Activated effector memory CD4-positive, alpha-beta T cell treated with Interleukin-2 at 50 U/mL for 16 hours (primary cell): Measurements from ENCODE around the gene TEKTIP1.

Experiments
- DNase-seq: peaks from one replicate; pipeline ENCODE4 v3.0.0-alpha.2; 2020

The TEKTIP1 gene

GRCh38 chr19:3538965-3539755 lies at the start of gene TEKTIP1:
TEKTIP1 (plus strand) TSS chr19:3539174; CDS start chr19:3539178, 4 bp downstream.
- no peak for DNase-seq

DNA sequence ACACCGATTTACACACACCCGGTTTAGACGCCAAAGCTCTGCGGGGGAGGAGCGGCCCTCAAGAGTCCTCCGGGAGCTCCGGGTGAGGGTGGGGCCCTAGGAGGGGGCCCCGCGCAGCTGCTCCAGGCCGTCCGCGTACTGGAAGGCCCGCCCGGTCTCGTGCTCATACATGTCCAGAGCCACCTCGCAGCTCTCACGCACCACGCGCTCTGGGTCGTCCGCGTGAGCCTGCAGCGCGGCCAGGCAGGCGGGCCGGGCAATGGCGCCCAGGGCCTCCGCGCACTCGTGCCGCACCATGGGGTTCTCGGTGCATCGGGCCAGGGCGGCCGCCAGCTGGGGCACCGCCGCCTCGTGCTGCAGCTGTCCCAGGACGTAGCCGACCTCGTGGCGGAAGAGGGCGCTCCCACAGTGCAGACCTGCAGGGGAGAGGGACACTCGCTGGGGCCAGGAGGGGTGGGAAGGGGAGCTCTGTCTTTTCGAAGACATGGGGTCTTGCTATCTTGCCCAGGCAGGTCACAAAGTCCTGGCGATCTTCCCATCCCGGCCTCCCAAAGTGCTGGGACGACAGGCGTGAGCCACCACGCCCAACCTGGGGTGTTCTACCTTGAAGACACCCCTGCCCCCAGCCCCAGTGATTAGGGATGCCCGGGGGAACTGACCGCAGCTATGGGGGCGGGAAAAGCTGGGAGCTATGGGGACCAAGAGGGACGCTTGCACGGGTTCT lies 47.4 kb upstream of the TEKTIP1 start:
- no peak for DNase-seq

GRCh38 chr19:3492131-3492839 lies 46.7 kb upstream of the TEKTIP1 start:
- no peak for DNase-seq

DNA sequence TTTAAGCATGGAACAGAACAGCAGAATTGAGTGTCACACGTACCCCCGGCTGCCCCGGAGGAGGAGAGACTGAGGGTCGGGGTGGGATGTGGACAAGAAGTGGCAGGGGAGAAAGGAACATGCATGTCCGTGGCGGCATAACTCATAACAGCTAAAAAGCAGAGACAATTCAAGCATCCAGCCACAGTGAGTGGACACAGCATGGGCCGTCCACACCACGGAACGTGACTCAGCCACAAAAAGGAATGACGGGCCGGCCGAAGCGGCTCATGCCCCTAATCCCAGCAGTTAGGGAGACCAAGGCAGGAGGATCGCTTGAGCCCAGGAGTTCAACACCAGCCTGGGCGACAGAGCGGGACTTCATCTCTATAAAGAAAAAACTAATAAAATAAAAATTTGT lies 46.1 kb upstream of the TEKTIP1 start:
- DNase-seq = no peak

DNA sequence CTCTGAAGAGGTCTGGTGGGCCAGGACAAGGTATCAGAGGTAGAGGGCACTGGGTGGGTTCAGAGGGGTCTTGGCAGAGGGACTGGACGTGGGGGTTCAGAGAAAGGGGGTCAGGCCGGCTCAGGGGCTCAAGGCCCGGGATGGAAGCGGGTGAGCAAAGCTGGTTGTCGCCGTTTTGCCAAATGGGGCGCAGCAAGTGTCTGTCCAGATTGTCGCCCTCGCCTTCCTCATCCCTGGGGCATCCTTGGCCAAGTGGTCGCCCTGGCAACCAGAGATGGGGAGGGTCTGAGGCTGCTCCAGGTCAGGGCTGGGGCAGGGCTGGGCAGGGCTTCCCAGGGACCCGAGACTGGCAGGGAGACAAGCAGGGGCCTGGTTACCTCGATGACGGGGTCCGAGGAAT lies 45.3 kb upstream of the TEKTIP1 start:
- no peak for DNase-seq

GRCh38 chr19:3494051-3494450 lies 44.9 kb upstream of the TEKTIP1 start:
- no peak for DNase-seq

DNA sequence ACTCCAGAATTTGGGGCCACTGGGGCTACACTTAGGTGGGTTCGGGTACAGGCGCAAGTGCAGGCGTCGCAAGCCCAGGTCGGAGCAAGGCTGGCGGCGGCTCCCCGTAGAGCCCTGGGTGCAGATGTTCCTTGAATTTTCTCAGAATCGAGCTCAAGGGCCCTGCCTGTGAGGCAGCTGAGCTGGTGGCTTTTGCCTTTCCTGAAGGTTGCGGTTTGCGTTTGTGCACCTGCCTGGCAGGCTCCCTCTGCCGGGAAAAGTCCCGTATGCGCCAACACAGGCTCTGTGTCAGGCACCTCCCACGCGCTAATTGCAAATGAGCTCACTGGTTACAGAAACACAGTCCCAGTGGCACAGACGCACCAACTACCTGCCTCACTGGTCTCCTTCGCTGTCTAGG lies 44.4 kb upstream of the TEKTIP1 start:
- DNase-seq = peak; percentile 24

DNA sequence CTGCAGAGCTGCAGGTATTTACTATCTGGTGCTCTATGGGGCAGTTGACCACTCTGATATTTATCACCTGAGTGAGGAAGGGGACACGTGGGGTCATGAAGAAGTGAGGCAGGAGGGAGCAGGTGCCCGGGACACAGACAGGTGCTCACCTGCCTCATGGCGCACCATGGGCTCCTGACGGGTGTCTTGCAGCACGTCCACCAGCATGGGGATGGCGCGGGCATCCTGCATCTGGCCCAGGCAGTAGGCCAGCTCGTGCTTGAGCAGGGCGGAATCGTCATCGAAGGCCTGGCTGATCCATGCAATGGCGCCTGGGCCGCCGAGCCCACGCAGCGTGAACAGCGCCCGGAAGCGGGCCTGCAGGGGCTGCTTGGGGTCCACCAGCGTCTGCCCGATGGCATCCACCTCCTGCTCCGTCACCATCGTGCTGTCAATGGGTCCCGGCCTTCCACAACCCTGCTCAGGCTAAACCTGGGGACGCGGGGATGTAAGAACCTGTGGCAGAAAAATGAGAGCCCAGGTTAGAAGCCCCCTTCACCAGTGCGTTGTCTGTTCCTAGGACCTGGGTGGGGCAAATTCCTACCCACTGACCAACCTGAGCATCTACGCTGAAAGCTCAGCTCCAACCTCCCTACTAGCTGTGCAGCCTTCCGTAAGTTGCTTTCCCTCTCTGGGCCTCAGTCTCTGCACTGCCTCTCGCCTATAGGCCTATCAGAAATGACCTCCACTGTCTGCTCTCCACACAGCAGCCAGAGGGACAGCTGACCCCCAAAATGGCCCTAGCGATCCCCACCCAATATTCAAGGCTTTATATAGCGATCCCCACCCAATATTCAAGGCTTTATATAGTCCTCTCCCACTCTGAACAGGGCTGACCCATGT lies 42.3 kb upstream of the TEKTIP1 start:
- DNase-seq = no peak

DNA sequence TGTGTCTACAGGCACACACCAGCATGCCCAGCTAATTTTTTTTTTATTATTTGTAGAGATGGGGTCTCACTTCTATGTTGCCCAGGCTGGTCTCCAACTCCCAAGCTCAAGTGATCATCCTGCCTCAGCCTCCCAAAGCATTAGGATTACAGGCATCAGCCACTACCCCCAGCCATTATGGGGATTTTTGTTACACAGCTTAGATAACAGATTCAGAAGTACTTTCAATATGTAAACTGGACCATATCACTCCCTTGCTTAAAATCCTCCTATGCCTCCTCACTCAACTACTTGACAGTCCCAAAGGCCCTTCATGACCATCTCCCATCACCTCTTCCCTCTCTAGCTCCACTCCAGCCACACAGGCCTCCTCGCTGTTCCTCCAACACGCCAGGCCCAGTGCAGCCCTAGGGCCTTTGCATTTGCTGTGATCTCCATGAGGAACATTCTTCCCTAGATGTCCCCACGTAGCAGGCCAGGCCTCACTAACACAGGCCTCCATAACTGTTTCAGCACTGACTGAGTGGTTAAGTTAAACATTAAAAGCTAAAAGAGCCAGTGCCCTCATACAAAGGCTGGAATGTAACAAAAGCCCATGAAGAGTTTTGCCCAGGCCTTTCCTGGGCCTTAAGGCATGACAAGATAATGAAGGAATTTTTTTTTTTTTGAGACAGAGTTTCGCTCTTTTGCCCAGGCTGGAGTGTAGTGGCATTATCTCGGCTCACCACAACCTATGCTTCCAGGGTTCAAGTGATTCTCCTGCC lies 41.0 kb upstream of the TEKTIP1 start:
- no peak for DNase-seq

GRCh38 chr19:3499738-3500428 lies 39.1 kb upstream of the TEKTIP1 start:
- no peak for DNase-seq

GRCh38 chr19:3500429-3501101 lies 38.4 kb upstream of the TEKTIP1 start, which contains the start of gene DOHH:
DOHH (minus strand) TSS chr19:3500674; CDS start chr19:3496814, 3,860 bp downstream.
- DNase-seq = peak; percentile 94

DNA sequence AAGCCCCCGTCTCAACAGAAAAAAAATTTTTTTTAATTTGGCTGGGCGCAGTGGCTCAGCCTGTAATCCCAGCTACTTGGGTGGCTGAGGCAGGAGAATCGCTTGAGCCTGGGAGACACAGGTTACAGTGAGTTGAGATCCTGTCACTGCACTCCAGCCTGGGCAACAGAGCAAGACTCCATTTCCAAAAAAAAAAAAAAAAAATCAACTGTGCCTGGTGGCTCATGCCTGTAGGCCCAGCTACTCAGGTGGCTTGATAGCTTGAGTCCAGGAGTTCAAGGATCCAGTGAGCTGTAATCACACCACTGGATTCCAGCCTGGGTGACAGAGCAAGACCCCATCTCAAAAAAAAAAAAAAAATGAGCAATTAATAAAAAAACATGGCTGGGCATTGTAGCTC lies 37.2 kb upstream of the TEKTIP1 start:
- no peak for DNase-seq

GRCh38 chr19:3503036-3503572 lies 35.9 kb upstream of the TEKTIP1 start:
- DNase-seq = no peak

DNA sequence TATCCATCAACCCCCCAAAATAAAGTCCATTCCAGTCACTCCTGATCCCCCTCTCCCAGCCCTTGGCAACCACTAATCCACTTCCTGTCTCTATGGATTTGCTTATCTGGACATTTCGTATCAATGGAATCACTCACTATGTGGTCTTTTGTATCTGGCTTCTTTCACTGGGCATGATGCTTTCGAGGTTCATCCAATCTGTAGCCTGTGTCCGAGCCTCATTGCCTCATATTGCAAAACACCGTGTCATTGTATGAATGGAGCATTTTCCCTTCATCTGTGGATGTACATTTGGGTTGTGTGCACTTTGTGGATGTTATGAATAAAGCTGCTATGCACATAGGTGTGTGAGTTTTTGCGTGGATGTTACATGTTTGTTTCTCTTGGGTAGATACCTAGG lies 34.2 kb upstream of the TEKTIP1 start:
- DNase-seq = no peak

DNA sequence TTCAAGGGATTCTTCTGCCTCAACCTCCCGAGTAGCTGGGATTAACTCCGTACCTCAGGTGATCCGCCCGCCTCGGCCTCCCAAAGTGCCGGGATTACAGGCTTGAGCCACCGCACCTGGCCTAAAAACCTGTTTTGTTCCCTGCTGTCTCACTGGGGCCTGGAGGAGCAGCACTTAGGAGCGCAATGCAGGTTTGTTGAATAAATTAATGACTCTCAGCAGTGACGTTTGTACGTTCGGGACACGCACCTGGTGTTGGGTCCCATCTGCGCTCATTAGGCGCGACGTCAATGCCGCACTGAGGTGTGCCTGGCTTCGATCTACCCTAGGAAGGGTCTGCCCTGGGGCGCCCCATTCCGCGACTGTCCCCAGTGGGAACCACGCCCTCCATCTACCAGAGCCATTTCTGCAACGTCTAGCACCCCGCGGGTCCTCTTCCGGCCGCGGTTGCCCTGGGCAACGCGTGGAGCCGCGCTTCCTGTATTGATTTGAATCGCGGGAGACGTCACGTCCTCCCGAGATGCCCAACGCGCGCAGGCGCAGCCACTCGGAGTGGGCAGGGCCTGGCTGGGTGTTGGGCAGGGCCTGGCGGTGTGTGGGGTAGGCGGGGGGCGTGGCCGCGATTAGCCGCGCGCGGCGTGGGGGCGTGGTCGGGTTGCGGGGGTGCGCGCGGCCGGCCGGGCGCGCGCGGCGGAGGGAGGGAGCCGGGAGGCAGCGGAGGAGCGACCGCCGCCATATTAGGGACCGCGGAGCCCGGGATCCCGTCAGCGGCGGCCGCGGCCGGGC lies 33.2 kb upstream of the TEKTIP1 start, which contains the start of gene FZR1:
FZR1 (plus strand) TSS at position 714 of the 786 bp plus-strand sequence. CDS start 16,679 bp downstream, outside the sequence.
- DNase-seq = peak; percentile 100

DNA sequence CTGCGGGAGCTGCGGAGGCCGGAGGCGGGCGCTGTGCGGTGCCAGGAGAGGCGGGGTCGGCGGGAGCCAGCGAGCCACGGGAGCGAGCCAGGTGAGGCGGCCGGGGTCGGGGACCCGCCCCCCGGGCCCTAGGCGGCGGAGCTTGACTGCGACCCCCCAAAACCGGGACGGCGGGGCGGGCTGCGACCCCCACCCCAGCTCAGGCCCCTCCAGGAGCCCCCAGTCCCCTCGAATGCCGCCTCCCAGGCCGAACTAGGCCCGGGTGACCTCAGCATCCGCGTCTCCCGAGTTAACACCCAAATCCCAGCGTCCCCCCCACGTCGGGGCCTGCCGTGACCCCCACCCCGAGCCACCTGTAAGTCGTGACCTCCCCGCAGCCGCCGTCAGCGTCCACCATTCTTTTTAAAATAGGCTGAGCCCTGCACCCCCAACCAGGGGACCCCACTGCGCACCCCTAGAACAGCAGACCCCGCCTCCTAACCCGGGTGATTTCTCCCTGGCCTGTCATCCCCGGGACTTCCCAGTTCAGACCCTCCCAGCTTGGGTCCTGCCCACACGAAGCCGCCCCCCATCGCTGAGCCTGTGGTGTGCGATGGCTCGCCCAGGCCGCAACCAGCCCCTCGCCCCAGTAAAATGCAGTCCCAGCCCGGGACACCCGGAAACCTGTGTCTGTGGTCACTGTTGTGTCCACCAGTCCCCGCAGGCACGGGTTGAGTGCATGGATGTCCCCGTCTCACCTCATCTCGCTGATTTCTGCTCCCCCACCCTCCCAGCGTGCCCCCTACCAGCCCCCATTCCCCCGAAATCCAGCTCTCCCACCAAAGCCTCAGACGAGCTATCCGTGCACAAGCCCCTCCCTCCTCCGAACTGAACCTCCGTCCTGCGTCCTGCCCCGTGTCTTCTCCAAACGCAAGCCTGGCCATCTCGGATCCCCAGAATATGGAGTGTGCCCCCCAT lies 32.3 kb upstream of the TEKTIP1 start:
- DNase-seq = peak; percentile 9

DNA sequence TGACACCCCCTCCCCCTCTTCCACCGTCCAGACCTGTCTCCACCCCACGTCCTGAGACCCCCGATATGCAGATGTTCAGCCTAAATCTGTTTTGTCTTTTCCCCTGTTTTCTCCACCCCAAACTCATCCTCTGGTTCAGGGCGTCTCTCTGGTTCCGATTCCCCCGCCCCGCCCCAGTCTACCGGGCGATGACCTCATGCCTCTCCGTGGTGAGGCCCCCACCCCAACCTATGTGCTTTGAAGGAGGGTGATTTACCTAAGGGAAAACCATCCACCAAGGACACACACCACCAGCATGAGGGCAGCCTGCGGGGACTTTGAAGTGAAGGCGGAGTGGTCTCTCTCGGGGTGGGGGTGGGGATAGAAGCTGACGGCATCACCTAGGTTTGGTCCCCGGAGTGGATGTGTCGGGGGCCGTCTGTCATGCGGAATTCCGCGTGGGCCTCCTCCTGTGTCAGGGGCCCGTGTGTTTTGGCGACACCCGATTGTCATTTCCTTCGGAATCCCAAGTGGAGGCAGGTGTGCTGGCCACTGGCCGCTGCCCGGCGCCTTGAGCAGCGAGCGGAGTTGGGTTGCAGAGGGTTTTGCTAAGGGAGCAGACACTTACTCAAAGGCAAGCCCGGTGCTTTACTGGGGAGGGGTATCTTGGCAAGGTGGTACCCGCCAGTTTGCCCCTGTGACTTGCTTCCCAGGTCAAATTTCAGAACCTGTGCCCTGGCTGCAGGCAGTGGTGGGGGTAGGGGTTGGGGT lies 31.4 kb upstream of the TEKTIP1 start:
- peak; percentile 21 for DNase-seq
